Measurements from ENCODE around the gene EDNRA. TPM values are rescaled to one million over a fixed set of nuclear protein-coding genes. Genes with fewer than 3 reads are reported as not detected.

The EDNRA gene
- total RNA-seq, 4 donors from 2014 or later = 9.7 to 206 (median 42.0) TPM

DNA sequence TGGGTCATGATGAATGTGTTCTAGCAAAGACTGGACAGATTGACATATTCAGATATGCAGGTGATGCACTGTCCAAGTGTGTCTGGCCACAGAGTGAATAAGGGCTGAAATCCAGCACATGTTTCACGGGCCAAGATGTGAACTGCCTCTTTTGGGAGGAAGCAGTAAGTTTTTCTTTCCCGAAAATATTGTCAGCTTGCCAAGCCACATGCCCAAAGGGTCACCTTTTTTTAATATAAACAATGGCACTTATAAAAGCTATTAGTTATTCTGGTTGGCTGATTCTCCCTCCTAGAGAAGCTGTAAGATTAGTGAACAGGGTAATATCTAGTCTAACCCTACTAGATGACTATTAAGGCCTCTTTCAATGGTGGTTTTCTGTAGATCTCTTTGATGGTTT lies 1.5 kb upstream of the EDNRA start:
- Histone ChIP-seq H3K36me3 (no peaks in the 10 kb centered on the region), H3K27me3 (no peaks in the 10 kb centered on the region), H3K9me3 (no peaks in the 10 kb centered on the region), H3K4me1 (no peaks in the 10 kb centered on the region), H3K4me3 (no peak overlapping the region), H3K27ac (peak overlapping the region; percentile 87 to 89)
- intact Hi-C loops (cut with DNase I; ENCODE audit: low total_unique reads) = no loop called here
- no peak for DNase-seq
- TF ChIP-seq POLR2A (IDR thresholded peaks at IDR 0.05) = no peak
- TF ChIP-seq, protein P1, sequence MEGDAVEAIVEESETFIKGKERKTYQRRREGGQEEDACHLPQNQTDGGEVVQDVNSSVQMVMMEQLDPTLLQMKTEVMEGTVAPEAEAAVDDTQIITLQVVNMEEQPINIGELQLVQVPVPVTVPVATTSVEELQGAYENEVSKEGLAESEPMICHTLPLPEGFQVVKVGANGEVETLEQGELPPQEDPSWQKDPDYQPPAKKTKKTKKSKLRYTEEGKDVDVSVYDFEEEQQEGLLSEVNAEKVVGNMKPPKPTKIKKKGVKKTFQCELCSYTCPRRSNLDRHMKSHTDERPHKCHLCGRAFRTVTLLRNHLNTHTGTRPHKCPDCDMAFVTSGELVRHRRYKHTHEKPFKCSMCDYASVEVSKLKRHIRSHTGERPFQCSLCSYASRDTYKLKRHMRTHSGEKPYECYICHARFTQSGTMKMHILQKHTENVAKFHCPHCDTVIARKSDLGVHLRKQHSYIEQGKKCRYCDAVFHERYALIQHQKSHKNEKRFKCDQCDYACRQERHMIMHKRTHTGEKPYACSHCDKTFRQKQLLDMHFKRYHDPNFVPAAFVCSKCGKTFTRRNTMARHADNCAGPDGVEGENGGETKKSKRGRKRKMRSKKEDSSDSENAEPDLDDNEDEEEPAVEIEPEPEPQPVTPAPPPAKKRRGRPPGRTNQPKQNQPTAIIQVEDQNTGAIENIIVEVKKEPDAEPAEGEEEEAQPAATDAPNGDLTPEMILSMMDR (IDR thresholded peaks at IDR 0.05) = no peak

GRCh38 chr4:147479786-147480185 lies 1.1 kb upstream of the EDNRA start:
- Histone ChIP-seq H3K9me3 (no peaks in the 10 kb centered on the region), H3K36me3 (no peaks in the 10 kb centered on the region), H3K4me3 (no peak overlapping the region), H3K27me3 (no peaks in the 10 kb centered on the region), H3K27ac (peak overlapping the region; percentile 87 to 89), H3K4me1 (no peaks in the 10 kb centered on the region)
- intact Hi-C loops (cut with DNase I; ENCODE audit: low total_unique reads) = no loop called here
- TF ChIP-seq, protein P1 (IDR thresholded peaks at IDR 0.05) = no peak
- no peak for TF ChIP-seq POLR2A (IDR thresholded peaks at IDR 0.05)
- peak; percentile 44 to 48 for DNase-seq

GRCh38 chr4:147480502-147480890 lies 401 bp upstream of the EDNRA start:
- peak overlapping the region; percentile 87 to 89 for H3K27ac ChIP-seq
- no peaks in the 10 kb centered on the region for H3K27me3 ChIP-seq
- no peaks in the 10 kb centered on the region for H3K9me3 ChIP-seq
- peak; percentile 35 to 47 for DNase-seq
- no peak for TF ChIP-seq POLR2A (IDR thresholded peaks at IDR 0.05)
- TF ChIP-seq, protein P1 (IDR thresholded peaks at IDR 0.05) = no peak
- no peaks in the 10 kb centered on the region for H3K4me1 ChIP-seq
- H3K36me3 ChIP-seq = no peaks in the 10 kb centered on the region
- peak overlapping the region; percentile 50 to 86 for H3K4me3 ChIP-seq
- intact Hi-C loops (cut with DNase I; ENCODE audit: low total_unique reads) = no loop called here

- no peaks in the 10 kb centered on the region for H3K4me1 ChIP-seq
- peak overlapping the region; percentile 87 to 89 for H3K27ac ChIP-seq
- DNase-seq = peak; percentile 20 to 24
- H3K36me3 ChIP-seq = no peaks in the 10 kb centered on the region
- no peaks in the 10 kb centered on the region for H3K27me3 ChIP-seq
- intact Hi-C loops (cut with DNase I; ENCODE audit: low total_unique reads) = no loop called here
- TF ChIP-seq POLR2A (IDR thresholded peaks at IDR 0.05) = no peak
- TF ChIP-seq, protein P1 (IDR thresholded peaks at IDR 0.05) = no peak
- H3K4me3 ChIP-seq = peak overlapping the region; percentile 50 to 86
- no peaks in the 10 kb centered on the region for H3K9me3 ChIP-seq
These were observed 746 bp downstream of the EDNRA start for GRCh38 chr4:147481577-147482109.

- Histone ChIP-seq H3K27ac (peak overlapping the region; percentile 87 to 89), H3K4me1 (no peaks in the 10 kb centered on the region), H3K27me3 (no peaks in the 10 kb centered on the region), H3K4me3 (peak overlapping the region; percentile 50 to 86), H3K9me3 (no peaks in the 10 kb centered on the region), H3K36me3 (no peaks in the 10 kb centered on the region)
- DNase-seq = no peak
- intact Hi-C loops (cut with DNase I; ENCODE audit: low total_unique reads) = no loop called here
- TF ChIP-seq POLR2A (IDR thresholded peaks at IDR 0.05) = no peak
- TF ChIP-seq, protein P1 (IDR thresholded peaks at IDR 0.05) = no peak
These were observed 1.4 kb downstream of the EDNRA start for GRCh38 chr4:147482281-147482680.
